Activated CD8-positive, alpha-beta memory T cell treated with anti-CD3 and anti-CD28 coated beads, Interleukin-2, amount 10 ng/mL, durations not matched to agents 7 days and 5 days (primary cell): ENCODE measurements around the gene IRS2. TPM values are rescaled to one million over a fixed set of nuclear protein-coding genes. Genes with fewer than 3 reads are reported as not detected.
A peak's percentile ranks its signal among the peaks of the same experiment; 100 is the strongest.

Source experiments
- ATAC-seq: fragments of 150-1000 bp; cut with Tn5 transposase; one replicate; pipeline ENCODE4 v1.10.0; 2021; ENCODE audit warnings: moderate library complexity
- CTCF ChIA-PET: fragments of 350-600 bp; sonication (Branson Sonifier 250); formaldehyde crosslinking; loops from one replicate; lab custom pipeline; 2021; ENCODE audit warnings: antibody characterized with exemption; lab: Charles Lee
- DNase-seq: peaks from one replicate; pipeline ENCODE4 v3.0.0-alpha.2; 2020
- H3K27ac Mint-ChIP-seq: one replicate; pipeline ENCODE4 v1.8.0; 2021; ENCODE audit warnings: mild to moderate bottlenecking, mixed read lengths
- H3K27me3 Mint-ChIP-seq: one replicate; pipeline ENCODE4 v1.8.0; 2021; ENCODE audit warnings: mixed read lengths
- H3K36me3 Mint-ChIP-seq: one replicate; pipeline ENCODE4 v1.8.0; 2021; ENCODE audit warnings: mild to moderate bottlenecking, mixed read lengths
- H3K4me1 Mint-ChIP-seq: one replicate; pipeline ENCODE4 v1.8.0; 2021; ENCODE audit warnings: mixed read lengths
- H3K4me3 Mint-ChIP-seq: one replicate; pipeline ENCODE4 v1.8.0; 2021; ENCODE audit warnings: mild to moderate bottlenecking, moderate library complexity, mixed read lengths
- H3K9me3 Mint-ChIP-seq: one replicate; pipeline ENCODE4 v1.8.0; 2022; ENCODE audit warnings: low read depth, mixed read lengths
- total RNA-seq, 2 experiments: library from RNA; stranded (reverse); gene quantifications; one replicate each; pipeline ENCODE4 v1.2.3, GENCODE V29; 2021

IRS2 gene
- total RNA-seq, 2 experiments from 2014 or later, result 1.6 to 2.0 TPM

- no peak overlapping the region for H3K4me3 Mint-ChIP-seq
- no peaks in the 10 kb centered on the region for H3K9me3 Mint-ChIP-seq
- no peak for ATAC-seq
- H3K4me1 Mint-ChIP-seq, result peaks cover 2% of the 10 kb centered on the region
- no peaks in the 10 kb centered on the region for H3K36me3 Mint-ChIP-seq
- H3K27me3 Mint-ChIP-seq, result no peaks in the 10 kb centered on the region
- DNase-seq, result no peak
- no peak overlapping the region for H3K27ac Mint-ChIP-seq
- CTCF ChIA-PET, result no interaction called here
Observed at GRCh38 chr13:109749365-109749764, 37.0 kb downstream of the IRS2 start.

- CTCF ChIA-PET, result no interaction called here
- no peak overlapping the region for H3K27ac Mint-ChIP-seq
- no peaks in the 10 kb centered on the region for H3K27me3 Mint-ChIP-seq
- ATAC-seq, result no peak
- no peak overlapping the region for H3K4me3 Mint-ChIP-seq
- H3K4me1 Mint-ChIP-seq, result peaks cover 9% of the 10 kb centered on the region
- H3K36me3 Mint-ChIP-seq, result no peaks in the 10 kb centered on the region
- no peaks in the 10 kb centered on the region for H3K9me3 Mint-ChIP-seq
- no peak for DNase-seq
Observed at GRCh38 chr13:109748677-109749076, 37.7 kb downstream of the IRS2 start.

DNA sequence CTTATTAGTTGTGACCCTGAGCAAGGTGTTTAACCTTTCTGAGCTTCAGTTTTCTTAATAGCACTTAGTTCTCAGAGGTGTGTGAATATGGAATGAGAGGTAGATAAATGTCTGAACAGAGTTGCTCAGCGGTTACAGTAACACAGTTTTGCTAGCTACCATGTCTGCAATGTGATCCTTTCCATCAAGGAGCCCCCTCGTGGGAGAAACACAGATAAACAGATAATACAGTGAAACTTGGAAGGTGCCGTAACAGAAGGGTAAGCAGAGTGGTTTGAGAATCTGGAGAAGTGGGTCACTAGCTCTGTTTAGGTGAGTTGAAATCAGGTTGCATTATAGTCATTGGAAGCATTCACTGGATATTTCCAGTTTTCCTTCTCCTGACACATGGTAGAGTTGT is 38.9 kb downstream of the IRS2 start:
- H3K9me3 Mint-ChIP-seq, result no peaks in the 10 kb centered on the region
- no peak overlapping the region for H3K4me3 Mint-ChIP-seq
- peaks cover 12% of the 10 kb centered on the region for H3K4me1 Mint-ChIP-seq
- no peaks in the 10 kb centered on the region for H3K27me3 Mint-ChIP-seq
- CTCF ChIA-PET, result no interaction called here
- DNase-seq, result no peak
- H3K36me3 Mint-ChIP-seq, result no peaks in the 10 kb centered on the region
- ATAC-seq, result no peak
- H3K27ac Mint-ChIP-seq, result no peak overlapping the region

DNA sequence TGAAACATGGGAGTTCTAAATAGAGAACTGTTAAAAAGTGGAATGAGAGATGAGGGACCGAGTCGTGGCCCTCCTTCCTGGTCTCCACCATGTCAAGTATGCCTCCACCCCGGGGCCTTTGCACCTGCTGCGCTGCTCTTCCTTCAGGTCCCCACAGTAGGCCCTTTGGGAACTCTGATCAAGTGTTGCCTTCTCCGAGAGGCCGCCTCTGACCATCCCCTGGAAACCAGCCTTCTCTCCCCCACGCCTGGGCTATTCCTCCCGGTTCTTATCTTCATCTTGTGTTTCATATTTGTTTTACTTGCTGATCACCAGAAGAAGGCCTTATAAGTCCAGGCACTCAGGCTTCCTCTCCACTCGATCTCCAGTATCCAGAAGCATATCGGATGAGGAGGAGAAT is 40.0 kb downstream of the IRS2 start:
- no peak overlapping the region for H3K27ac Mint-ChIP-seq
- CTCF ChIA-PET, result no interaction called here
- H3K4me1 Mint-ChIP-seq, result peaks cover 12% of the 10 kb centered on the region
- no peak for ATAC-seq
- no peaks in the 10 kb centered on the region for H3K27me3 Mint-ChIP-seq
- no peak overlapping the region for H3K4me3 Mint-ChIP-seq
- H3K9me3 Mint-ChIP-seq, result no peaks in the 10 kb centered on the region
- no peaks in the 10 kb centered on the region for H3K36me3 Mint-ChIP-seq
- DNase-seq, result no peak

DNA sequence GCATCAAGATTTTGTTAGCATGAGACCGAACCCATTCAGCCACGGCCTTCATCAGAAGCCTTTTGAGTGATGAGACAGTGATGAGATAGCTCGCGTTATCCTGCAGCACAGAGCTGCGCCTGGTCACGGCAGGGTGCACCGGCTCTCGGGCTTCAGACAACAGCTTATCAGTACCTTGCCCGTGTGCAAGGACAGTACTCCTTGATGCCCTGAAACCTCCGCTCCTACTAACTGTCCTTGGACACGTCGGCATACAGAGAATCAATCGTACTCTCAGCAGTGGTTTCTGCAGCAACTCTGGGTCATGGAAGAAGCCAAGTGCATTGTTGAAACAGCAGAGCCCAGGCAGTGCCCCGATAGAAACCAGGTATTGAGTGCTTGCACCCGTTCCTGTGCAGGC is 40.7 kb downstream of the IRS2 start:
- DNase-seq (no peak), ATAC-seq (no peak)
- no peaks in the 10 kb centered on the region for H3K27me3 Mint-ChIP-seq
- CTCF ChIA-PET, result no interaction called here
- no peaks in the 10 kb centered on the region for H3K36me3 Mint-ChIP-seq
- H3K4me3 Mint-ChIP-seq, result no peak overlapping the region
- H3K9me3 Mint-ChIP-seq, result no peaks in the 10 kb centered on the region
- peaks cover 12% of the 10 kb centered on the region for H3K4me1 Mint-ChIP-seq
- no peak overlapping the region for H3K27ac Mint-ChIP-seq

GRCh38 chr13:109745060-109745459 is 41.3 kb downstream of the IRS2 start:
- no peaks in the 10 kb centered on the region for H3K27me3 Mint-ChIP-seq
- H3K27ac Mint-ChIP-seq, result no peak overlapping the region
- CTCF ChIA-PET, result no interaction called here
- H3K4me1 Mint-ChIP-seq, result peaks cover 12% of the 10 kb centered on the region
- no peak overlapping the region for H3K4me3 Mint-ChIP-seq
- no peak for ATAC-seq
- DNase-seq, result no peak
- H3K36me3 Mint-ChIP-seq, result no peaks in the 10 kb centered on the region
- no peaks in the 10 kb centered on the region for H3K9me3 Mint-ChIP-seq

- CTCF ChIA-PET, result interaction anchor here (1.4 kb wide), 1 partner anchor 19 kb away, joined by 3 read pairs; no protein-coding TSS in a partner anchor
- DNase-seq, result no peak
- Mint-ChIP-seq H3K4me3 (no peak overlapping the region), H3K9me3 (no peaks in the 10 kb centered on the region), H3K27ac (no peak overlapping the region), H3K27me3 (no peaks in the 10 kb centered on the region), H3K36me3 (no peaks in the 10 kb centered on the region), H3K4me1 (peaks cover 12% of the 10 kb centered on the region)
- no peak for ATAC-seq
Observed at GRCh38 chr13:109744512-109745051, 41.8 kb downstream of the IRS2 start.

DNA sequence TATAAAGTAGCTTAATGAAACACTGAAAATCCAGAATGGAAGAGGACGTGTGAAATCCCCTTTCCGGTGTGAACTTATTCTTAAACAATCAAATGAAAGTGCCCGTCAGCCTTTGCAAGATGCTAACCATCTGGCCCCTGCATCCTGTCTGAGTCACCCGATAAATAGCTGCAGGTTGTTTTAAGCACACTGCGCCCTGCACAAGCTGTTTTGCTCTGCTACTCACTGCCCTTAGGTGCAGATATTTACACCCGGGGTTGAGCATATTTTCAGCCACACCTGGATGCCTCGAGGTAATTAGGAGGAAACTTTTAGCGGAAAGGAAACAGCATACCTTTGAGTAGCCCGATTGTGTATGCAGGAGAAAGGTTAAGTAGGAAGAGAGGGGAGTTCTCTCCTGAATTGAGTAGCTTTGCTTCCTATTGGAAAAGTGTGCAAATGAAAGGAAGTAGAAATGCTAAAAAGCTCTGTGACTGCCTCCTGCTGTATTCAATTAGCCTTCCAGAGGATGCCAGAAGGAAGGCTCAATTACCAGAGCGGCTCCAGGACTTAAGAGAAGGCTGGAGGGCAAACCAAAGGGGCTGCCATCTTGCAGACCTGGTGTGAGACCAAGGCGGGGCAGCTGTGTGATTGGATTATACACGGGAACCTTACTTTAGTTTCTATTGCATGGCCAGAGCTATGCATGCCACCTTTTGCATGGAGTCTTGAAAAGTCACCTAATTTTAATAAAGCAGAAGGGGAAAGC is 42.5 kb downstream of the IRS2 start:
- ATAC-seq (peak; percentile 47), DNase-seq (peak; percentile 51)
- no peak overlapping the region for H3K27ac Mint-ChIP-seq
- H3K9me3 Mint-ChIP-seq, result no peaks in the 10 kb centered on the region
- CTCF ChIA-PET, result interaction anchor here (1.0 to 1.4 kb wide), 3 partner anchors 14 to 46 kb away, joined by 3 read pairs; no protein-coding TSS in a partner anchor
- H3K36me3 Mint-ChIP-seq, result no peaks in the 10 kb centered on the region
- peaks cover 12% of the 10 kb centered on the region for H3K4me1 Mint-ChIP-seq
- H3K4me3 Mint-ChIP-seq, result no peak overlapping the region
- no peaks in the 10 kb centered on the region for H3K27me3 Mint-ChIP-seq

DNA sequence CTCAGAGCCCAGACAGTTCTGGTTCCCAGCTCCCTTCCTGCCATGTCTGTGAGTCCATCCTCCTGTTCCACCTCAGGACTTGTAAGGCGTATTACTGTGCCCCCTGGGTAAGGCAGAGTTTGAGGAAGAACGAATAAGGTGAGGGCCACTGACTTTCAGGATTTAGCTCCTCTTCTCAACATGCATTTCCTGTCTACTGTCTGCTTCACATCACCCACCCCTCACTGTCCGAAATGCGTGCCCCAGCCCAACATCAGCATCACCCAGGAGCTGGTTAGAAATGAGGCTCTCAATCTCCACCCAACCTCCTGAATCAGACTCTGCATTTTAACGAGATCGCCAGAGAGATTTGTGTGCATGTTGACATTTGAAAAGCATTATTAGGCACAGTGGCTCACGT is 44.4 kb downstream of the IRS2 start:
- no peak for ATAC-seq
- CTCF ChIA-PET, result no interaction called here
- H3K9me3 Mint-ChIP-seq, result no peaks in the 10 kb centered on the region

GRCh38 chr13:109740721-109741120 is 45.7 kb downstream of the IRS2 start:
- H3K4me1 Mint-ChIP-seq, result peaks cover 12% of the 10 kb centered on the region
- H3K27ac Mint-ChIP-seq, result no peak overlapping the region
- no peaks in the 10 kb centered on the region for H3K9me3 Mint-ChIP-seq
- no peak for ATAC-seq
- H3K27me3 Mint-ChIP-seq, result no peaks in the 10 kb centered on the region
- CTCF ChIA-PET, result no interaction called here
- H3K4me3 Mint-ChIP-seq, result no peak overlapping the region
- DNase-seq, result no peak
- H3K36me3 Mint-ChIP-seq, result no peaks in the 10 kb centered on the region

More for the DNA sequence above, 44.4 kb downstream of the IRS2 start:
- no peak overlapping the region for H3K27ac Mint-ChIP-seq
- no peak for DNase-seq
- H3K4me3 Mint-ChIP-seq, result no peak overlapping the region
- no peaks in the 10 kb centered on the region for H3K27me3 Mint-ChIP-seq
- no peaks in the 10 kb centered on the region for H3K36me3 Mint-ChIP-seq
- peaks cover 12% of the 10 kb centered on the region for H3K4me1 Mint-ChIP-seq

DNA sequence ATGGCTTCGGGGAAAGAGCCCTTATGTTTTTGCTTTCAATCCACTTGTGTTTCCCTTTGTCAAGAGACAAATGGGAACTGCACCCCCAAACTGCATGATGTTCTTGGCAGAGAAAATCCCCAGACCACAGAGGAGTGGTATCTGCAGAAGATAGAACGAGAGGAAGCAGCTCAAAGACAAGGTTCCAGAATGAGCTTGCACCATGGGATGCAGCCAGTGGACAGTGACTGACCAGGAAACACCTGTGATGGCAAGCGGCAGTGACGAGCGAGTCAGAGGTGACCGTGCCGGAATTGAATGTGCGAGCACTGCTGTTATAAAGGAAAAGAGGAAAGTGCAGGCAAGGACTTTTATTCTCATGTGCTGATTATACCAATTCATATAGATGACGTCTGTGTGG is 46.3 kb downstream of the IRS2 start:
- CTCF ChIA-PET, result no interaction called here
- H3K27me3 Mint-ChIP-seq, result no peaks in the 10 kb centered on the region
- DNase-seq, result no peak
- H3K27ac Mint-ChIP-seq, result no peak overlapping the region
- ATAC-seq, result no peak
- H3K36me3 Mint-ChIP-seq, result no peaks in the 10 kb centered on the region
- H3K4me1 Mint-ChIP-seq, result peaks cover 12% of the 10 kb centered on the region
- H3K4me3 Mint-ChIP-seq, result no peak overlapping the region
- H3K9me3 Mint-ChIP-seq, result no peaks in the 10 kb centered on the region

DNA sequence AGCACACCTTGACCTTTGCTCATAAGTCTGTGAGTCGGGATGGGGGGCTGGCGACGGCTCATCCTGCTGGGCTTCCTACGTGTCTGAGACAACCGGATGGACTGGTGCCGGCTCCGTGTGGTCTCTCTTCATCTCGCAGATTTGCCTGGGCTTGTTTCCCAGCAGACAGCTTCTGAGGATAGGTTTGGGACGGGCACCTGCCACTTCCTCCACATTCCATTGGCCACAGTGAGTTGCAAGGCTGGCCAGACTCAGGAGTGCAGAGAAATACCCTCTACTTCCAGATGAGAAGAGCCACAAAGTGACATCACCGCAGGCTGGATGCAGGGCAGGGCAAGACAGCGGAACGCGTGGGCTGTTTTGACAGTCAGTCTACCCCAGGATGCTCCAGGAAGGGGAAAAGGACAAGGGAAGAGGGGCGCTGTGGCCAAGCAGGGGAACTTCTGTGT is 48.1 kb downstream of the IRS2 start:
- H3K36me3 Mint-ChIP-seq, result no peaks in the 10 kb centered on the region

GRCh38 chr13:109737606-109738005 is 48.8 kb downstream of the IRS2 start:
- ATAC-seq (no peak), DNase-seq (no peak)
- Mint-ChIP-seq H3K27ac (no peak overlapping the region), H3K36me3 (no peaks in the 10 kb centered on the region), H3K4me1 (no peaks in the 10 kb centered on the region), H3K4me3 (no peak overlapping the region), H3K9me3 (peaks cover 5% of the 10 kb centered on the region), H3K27me3 (no peaks in the 10 kb centered on the region)
- CTCF ChIA-PET, result no interaction called here

More for the DNA sequence above, 48.1 kb downstream of the IRS2 start:
- DNase-seq (no peak), ATAC-seq (no peak)
- Mint-ChIP-seq H3K27me3 (no peaks in the 10 kb centered on the region), H3K4me1 (no peaks in the 10 kb centered on the region), H3K27ac (no peak overlapping the region), H3K9me3 (peaks cover 2% of the 10 kb centered on the region), H3K4me3 (no peak overlapping the region)
- CTCF ChIA-PET, result no interaction called here

- H3K27me3 Mint-ChIP-seq, result no peaks in the 10 kb centered on the region
- DNase-seq (no peak), ATAC-seq (no peak)
- no peaks in the 10 kb centered on the region for H3K4me1 Mint-ChIP-seq
- CTCF ChIA-PET, result no interaction called here
- no peaks in the 10 kb centered on the region for H3K36me3 Mint-ChIP-seq
- H3K9me3 Mint-ChIP-seq, result peaks cover 5% of the 10 kb centered on the region
- no peak overlapping the region for H3K4me3 Mint-ChIP-seq
- no peak overlapping the region for H3K27ac Mint-ChIP-seq
Observed at GRCh38 chr13:109737046-109737573, 49.3 kb downstream of the IRS2 start.
